ENCODE data around the gene NBEA.
"Not testable (repeated sequence)": the region's sequence is repeated elsewhere in the genome, so short reads cannot be mapped to it uniquely, and the experiment has no call there.

The NBEA gene

DNA sequence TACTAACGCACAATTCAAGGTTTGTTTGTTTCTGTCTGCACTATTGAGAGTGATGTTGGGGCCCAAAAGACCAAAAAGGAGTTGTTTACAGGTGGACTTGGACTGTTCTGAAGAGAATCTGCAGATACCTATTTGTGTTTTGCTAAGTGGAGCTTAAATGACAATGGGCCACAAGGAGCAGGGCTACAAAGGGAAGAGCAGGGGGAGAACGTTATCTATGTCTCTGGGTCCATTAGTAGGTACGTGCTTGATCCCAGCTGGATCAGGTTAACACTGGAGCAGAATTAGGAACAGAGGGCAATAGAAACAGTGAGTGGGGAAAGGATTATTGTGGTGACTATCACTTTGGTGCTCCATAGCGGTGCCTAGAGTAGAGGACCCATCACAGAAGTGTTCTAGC lies 22.5 kb downstream of the NBEA start:
- no peak for DNase-seq (ENCODE audit: low read depth)

- no peak for DNase-seq (ENCODE audit: low read depth)
These were observed 25.9 kb downstream of the NBEA start for GRCh38 chr13:34967851-34968562.

DNA sequence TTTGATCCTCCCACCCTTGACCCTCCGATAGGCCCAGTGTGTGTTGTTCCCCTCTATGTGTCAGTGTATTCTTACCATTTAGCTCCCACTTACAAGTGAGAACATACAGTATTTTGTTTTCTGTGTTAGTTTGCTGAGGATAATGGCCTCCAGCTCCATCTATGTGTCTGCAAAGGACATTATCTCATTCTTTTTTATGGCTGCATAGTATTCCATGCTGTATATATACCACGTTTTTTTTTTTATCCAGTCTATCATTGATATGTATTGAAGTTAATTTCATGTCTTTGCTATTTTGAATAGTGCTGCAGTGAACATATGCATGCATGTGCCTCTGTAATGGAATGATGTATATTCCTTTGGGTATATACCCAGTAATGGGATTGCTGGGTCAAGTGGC lies 27.5 kb downstream of the NBEA start:
- not testable (repeated sequence) for DNase-seq (ENCODE audit: low read depth)

DNA sequence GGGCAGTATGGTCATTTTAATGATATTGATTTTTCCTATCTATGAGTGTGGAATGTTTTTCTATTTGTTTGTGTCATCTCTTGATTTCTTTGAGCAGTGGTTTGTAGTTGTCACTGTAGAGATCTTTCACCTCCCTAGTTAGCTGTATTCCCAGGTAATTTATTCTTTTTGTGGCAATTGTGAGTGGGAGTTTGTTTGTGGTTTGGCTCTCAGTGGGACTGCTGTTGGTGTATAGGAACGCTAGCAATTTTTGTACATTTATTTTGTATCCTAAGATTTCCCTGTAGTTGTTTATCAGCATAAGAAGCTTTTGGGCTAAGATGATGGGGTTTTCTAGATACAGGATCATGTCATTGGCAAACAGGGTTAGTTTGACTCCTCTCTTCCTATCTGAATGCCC lies 28.9 kb downstream of the NBEA start:
- DNase-seq (ENCODE audit: low read depth), result no peak

DNA sequence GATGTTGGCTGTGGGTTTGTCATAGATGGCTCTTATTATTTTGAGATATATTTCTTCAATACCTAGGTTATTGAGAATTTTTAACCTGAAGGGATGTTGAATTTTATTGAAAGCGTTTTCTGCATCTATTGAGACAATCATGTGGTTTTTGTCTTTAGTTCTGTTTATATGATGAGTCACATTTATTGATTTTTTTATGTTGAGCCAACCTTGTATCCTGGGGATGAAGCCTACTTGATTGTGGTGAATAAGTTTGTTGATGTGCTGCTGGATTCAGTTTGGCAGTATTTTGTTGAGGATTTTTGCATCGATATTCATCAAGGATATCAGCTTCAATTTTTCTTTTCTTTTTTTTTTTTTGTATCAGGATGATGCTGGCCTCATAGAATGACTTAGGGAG lies 29.4 kb downstream of the NBEA start:
- DNase-seq (ENCODE audit: low read depth), result no peak

DNA sequence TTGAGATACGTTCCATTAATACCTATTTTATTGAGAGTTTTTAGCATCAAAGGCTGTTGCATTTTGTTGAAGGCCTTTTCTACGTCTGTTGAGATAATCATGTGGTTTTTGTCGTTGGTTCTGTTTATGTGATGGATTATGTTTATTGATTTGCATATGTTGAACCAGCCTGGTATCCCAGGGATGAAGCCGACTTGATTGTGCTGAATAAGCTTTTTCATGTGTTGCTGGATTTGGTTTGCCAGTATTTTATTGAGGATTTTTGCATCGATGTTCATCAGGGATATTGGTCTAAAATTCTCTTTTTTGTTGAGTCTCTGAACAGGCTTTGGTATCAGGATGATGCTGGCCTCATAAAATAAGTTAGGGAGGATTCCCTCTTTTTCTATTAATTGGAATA lies 43.1 kb downstream of the NBEA start:
- DNase-seq (ENCODE audit: low read depth), result not testable (repeated sequence)

GRCh38 chr13:34988330-34988791 lies 46.3 kb downstream of the NBEA start:
- no peak for DNase-seq (ENCODE audit: low read depth)

DNA sequence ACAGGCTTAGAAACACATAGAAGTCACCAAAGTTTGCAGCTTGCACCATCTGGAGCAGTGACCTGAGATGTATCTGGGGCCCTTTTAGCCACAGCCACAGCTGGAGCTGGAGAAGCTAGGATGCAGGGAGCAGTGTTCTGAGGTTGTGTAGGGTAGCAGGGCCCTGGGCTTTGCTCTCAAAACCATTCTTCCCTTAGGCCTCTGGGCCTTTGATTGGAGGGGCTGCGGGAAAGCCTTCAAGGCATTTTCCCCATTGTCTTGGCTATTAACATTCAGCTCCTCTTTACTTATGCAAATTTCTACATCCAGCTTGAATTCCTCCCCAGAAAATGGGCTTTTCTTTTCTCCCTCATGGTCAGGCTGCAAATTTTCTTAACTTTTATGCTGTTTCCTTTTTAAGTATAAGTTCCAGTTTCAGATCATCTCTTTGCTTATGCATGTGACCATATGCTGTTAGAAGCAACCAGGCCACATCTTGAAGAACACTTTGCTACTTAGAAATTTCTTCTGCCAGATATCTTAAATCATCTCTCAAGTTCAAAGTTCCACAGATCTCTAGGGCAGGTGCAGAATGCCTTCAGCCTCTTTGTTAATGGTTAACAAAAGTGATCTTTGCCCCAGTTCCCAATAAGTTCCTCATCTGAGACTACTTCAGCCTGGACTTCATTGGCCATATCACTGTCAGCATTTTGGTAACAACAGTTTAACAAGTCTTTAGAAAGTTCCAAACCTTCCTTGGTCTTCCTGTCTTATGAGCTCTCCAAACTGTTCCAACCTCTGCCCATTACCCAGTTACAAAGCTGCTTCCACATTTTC lies 48.5 kb downstream of the NBEA start:
- no peak for DNase-seq (ENCODE audit: low read depth)

DNA sequence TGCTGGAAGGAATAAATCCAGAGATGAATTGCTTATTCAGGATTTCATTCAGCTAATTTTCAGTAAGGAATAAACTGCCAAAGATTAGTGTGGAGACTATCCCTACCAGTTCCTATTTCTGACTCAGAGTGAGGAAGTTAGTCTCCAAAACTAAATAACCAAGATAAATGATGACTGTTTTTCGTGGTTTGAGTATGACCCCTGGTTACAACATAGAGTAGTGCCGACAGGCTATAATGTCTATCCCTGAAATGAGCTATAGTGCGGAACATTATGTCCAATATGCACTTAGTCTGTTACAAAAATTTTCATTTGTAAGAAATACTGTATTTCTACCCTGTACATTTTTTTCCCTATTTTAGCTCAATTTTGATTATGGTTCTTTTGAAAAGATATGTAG lies 51.4 kb downstream of the NBEA start:
- no peak for DNase-seq (ENCODE audit: low read depth)

- not testable (repeated sequence) for DNase-seq (ENCODE audit: low read depth)
These were observed 61.7 kb downstream of the NBEA start for GRCh38 chr13:35003734-35004133.

- no peak for DNase-seq (ENCODE audit: low read depth)
These were observed 63.0 kb downstream of the NBEA start for GRCh38 chr13:35005051-35005450.

DNA sequence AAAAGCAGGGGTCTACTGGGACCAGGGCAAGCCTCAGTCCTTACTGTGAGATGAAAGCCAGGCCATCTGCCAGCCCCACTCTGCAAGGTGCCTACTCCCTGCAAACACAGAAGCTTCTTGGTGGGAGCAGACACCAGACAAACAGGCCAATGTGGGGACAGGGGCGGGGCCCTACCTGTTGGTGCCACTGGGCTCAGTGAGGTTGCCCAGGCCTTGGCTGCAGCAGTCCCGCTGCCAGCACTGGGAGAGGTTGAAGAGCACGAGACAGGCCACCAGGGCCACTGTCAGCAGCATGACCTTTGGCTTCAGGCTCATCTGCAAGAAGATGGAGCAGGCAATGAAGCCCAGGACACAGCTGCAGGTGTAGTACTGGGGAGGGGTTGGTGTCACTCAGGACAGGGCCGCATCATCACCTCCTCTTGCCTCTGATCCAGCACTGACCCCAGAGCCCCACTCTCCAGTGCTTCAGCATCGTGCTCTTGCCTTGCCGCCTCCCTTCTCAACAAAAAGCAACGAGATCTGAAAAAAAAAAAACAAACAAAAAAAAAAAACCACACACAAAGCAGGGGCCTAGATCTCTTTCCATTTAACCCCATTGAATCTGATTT lies 72.6 kb downstream of the NBEA start:
- DNase-seq (ENCODE audit: low read depth), result no peak

GRCh38 chr13:35016362-35017112 lies 74.5 kb downstream of the NBEA start:
- DNase-seq (ENCODE audit: low read depth), result no peak

GRCh38 chr13:35025314-35025713 lies 83.2 kb downstream of the NBEA start:
- no peak for DNase-seq (ENCODE audit: low read depth)

- DNase-seq (ENCODE audit: low read depth), result no peak
These were observed 86.3 kb downstream of the NBEA start for GRCh38 chr13:35028338-35028867.

DNA sequence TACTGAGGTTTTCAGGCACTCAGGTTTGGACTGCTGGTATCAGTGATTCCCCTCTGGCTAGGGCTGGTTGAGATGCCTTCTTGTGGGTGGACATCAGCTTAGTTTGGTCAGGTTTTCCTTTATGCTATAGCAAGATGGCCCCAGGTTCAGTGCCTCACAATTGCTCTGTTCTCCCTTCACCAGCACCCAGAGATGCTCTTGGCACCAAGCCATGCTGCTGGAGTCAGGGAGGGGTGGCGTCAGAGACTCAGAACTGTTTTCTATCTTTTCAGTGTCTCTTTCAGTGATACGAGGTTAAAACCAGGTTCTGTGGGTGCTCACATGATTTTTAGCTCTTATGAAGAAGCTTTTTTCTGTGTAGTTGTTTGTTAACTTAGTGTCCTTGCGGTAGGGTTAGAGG lies 96.9 kb downstream of the NBEA start:
- DNase-seq (ENCODE audit: low read depth), result no peak

GRCh38 chr13:35046587-35046986 lies 104.5 kb downstream of the NBEA start:
- DNase-seq (ENCODE audit: low read depth), result no peak

GRCh38 chr13:35055705-35056104 lies 113.6 kb downstream of the NBEA start:
- no peak for DNase-seq (ENCODE audit: low read depth)

- DNase-seq (ENCODE audit: low read depth), result no peak
These were observed 115.8 kb downstream of the NBEA start for GRCh38 chr13:35057858-35058257.

DNA sequence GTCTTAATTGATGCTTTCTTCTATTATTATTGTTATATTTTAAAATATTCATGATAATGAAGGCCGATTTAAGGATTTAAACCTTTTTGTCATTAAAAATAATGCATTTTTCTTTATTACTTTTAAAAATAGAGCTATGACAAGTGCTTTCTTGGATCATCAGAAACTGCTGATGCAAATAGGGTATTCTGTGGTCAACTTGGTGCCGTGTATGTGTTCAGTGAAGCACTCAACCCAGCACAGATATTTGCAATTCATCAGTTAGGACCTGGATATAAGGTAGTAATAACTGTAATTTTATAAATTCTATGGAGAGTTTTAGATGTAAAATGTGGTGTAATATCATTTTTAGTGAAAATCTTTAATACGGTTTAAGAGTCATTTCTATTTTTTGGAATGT lies 116.5 kb downstream of the NBEA start:
- not testable (repeated sequence) for DNase-seq (ENCODE audit: low read depth)

- no peak for DNase-seq (ENCODE audit: low read depth)
These were observed 144.6 kb downstream of the NBEA start for GRCh38 chr13:35086667-35087066.

- DNase-seq (ENCODE audit: low read depth), result no peak
These were observed 150.2 kb downstream of the NBEA start for GRCh38 chr13:35092251-35092650.
